WTC11 (cell line): ENCODE results near the gene KCNIP4.

ENCODE experiments used
- CREB1 ChIP-seq: sonication (generic); formaldehyde crosslinking; IDR thresholded peaks from 2 replicates; pipeline ENCODE4 v1.8.0; 2023; ENCODE audit warnings: mild to moderate bottlenecking, missing genetic modification reagents
- CTCF ChIP-seq: fragments of 200-600 bp; IDR thresholded peaks from 2 replicates; pipeline ENCODE4 v1.8.0; 2022; ENCODE audit warnings: antibody characterized with exemption
- E2F4 ChIP-seq: sonication (generic); formaldehyde crosslinking; IDR thresholded peaks from 2 replicates; pipeline ENCODE4 v1.8.1; 2022; ENCODE audit warnings: low read depth, mild to moderate bottlenecking, moderate library complexity, missing genetic modification reagents, borderline replicate concordance
- FOXP1 ChIP-seq: sonication (generic); formaldehyde crosslinking; IDR thresholded peaks from 2 replicates; pipeline ENCODE4 v1.8.0; 2022; ENCODE audit warnings: missing genetic modification reagents, mild to moderate bottlenecking, moderate library complexity, borderline replicate concordance
- HMGXB4 ChIP-seq: sonication (generic); formaldehyde crosslinking; IDR thresholded peaks from 2 replicates; pipeline ENCODE4 v1.8.1; 2023; ENCODE audit warnings: mild to moderate bottlenecking, moderate library complexity, missing genetic modification reagents
- MAX ChIP-seq: sonication (generic); formaldehyde crosslinking; IDR thresholded peaks from 2 replicates; pipeline ENCODE4 v1.8.0; 2022; ENCODE audit warnings: mild to moderate bottlenecking, missing genetic modification reagents
- NFE2L1 ChIP-seq: sonication (generic); formaldehyde crosslinking; IDR thresholded peaks from 2 replicates; pipeline ENCODE4 v1.8.1; 2023; ENCODE audit warnings: missing genetic modification reagents
- NR3C1 ChIP-seq: sonication (generic); formaldehyde crosslinking; conservative IDR thresholded peaks from 2 replicates; pipeline ENCODE4 v1.8.1; 2023; ENCODE audit warnings: low read depth, mild to moderate bottlenecking, missing genetic modification reagents
- SMAD3 ChIP-seq: sonication (generic); formaldehyde crosslinking; IDR thresholded peaks from 2 replicates; pipeline ENCODE4 v1.8.0; 2022; ENCODE audit warnings: missing genetic modification reagents, mild to moderate bottlenecking, borderline replicate concordance
- TEAD4 ChIP-seq: sonication (generic); formaldehyde crosslinking; IDR thresholded peaks from 2 replicates; pipeline ENCODE4 v1.8.0; 2022; ENCODE audit warnings: mild to moderate bottlenecking, missing genetic modification reagents
- USF1 ChIP-seq: sonication (generic); formaldehyde crosslinking; IDR thresholded peaks from 2 replicates; pipeline ENCODE4 v1.8.0; 2022; ENCODE audit warnings: mild to moderate bottlenecking, missing genetic modification reagents
- ZNF121 ChIP-seq: sonication (generic); formaldehyde crosslinking; IDR thresholded peaks from 2 replicates; pipeline ENCODE4 v1.8.0; 2023; ENCODE audit warnings: missing genetic modification reagents
- ZNF138 ChIP-seq: sonication (generic); formaldehyde crosslinking; conservative IDR thresholded peaks from 2 replicates; pipeline ENCODE4 v1.8.1; 2022; ENCODE audit warnings: mild to moderate bottlenecking, moderate library complexity, missing genetic modification reagents
- ZNF281 ChIP-seq: sonication (generic); formaldehyde crosslinking; IDR thresholded peaks from 2 replicates; pipeline ENCODE4 v1.8.0; 2023; ENCODE audit warnings: mild to moderate bottlenecking, missing genetic modification reagents

- TF ChIP-seq CTCF (no peak), E2F4 (CRISPR knock-in tag) (no peak), MAX (CRISPR knock-in tag) (no peak), USF1 (CRISPR knock-in tag) (no peak), HMGXB4 (no peak), CREB1 (CRISPR knock-in tag) (no peak), ZNF281 (CRISPR knock-in tag) (no peak), NR3C1 (no peak), ZNF121 (CRISPR knock-in tag) (no peak), ZNF138 (no peak), SMAD3 (CRISPR knock-in tag) (no peak), TEAD4 (CRISPR knock-in tag) (no peak), FOXP1 (CRISPR knock-in tag) (no peak), NFE2L1 (CRISPR knock-in tag) (no peak)
Observed at GRCh38 chr4:21864686-21865085, 83.9 kb downstream of the KCNIP4 start.
